HCT116 (cell line): Measurements from ENCODE around the gene DOK7. TPM values are rescaled to one million over a fixed set of nuclear protein-coding genes. Genes with fewer than 3 reads are reported as not detected.

Experiments
- ATAC-seq: fragments of 200-7000 bp; cut with Tn5 transposase; 2 replicates; pipeline ENCODE4 v1.9.1; 2020; ENCODE audit warnings: mild to moderate bottlenecking, moderate library complexity
- BruUV-seq: library from RNA; stranded (reverse); fragments of 400-500 nt; replicated peaks from 2 replicates; lab custom pipeline; 2021; lab: Mats Ljungman, UMichigan
- CTCF ChIA-PET: fragments of 300-600 bp; sonication (Branson Sonifier 250); formaldehyde crosslinking; loops from one replicate; lab custom pipeline; 2021; ENCODE audit warnings: antibody characterized with exemption; lab: Charles Lee
- POLR2A ChIA-PET: fragments of 300-600, 350-600 bp; sonication (Branson Sonifier 250); formaldehyde crosslinking; loops from one replicate; lab custom pipeline; 2021; ENCODE audit warnings: antibody characterized with exemption; lab: Charles Lee
- RAD21 ChIA-PET, 2 experiments: fragments of 300-600 bp; sonication (Branson Sonifier 250); formaldehyde crosslinking; loops; one replicate each; lab custom pipeline; 2023; ENCODE audit warnings: low total read pairs in 2 of 2; ENCODE audit not compliant: uncharacterized antibody in 2 of 2, unreplicated experiment in 2 of 2, low non-redundant PET in 1 of 2; lab: Charles Lee
- DNase-seq: peaks from one replicate; pipeline ENCODE4 v3.0.0-alpha.2; 2010; ENCODE audit warnings: low read depth, low spot score
- H2AFZ ChIP-seq: fragments of 200-600 bp; shearing (Covaris generic), sonication (generic); 2 replicates; pipeline ENCODE4 v1.6.1; 2017; ENCODE audit warnings: low read depth, mixed run types, mixed read lengths, antibody characterized with exemption, low read length; ENCODE audit not compliant: poor library complexity, severe bottlenecking
- H3K27ac ChIP-seq: 2 replicates; pipeline ENCODE4 v1.5.1; 2012; ENCODE audit warnings: low read depth, low read length
- H3K27me3 ChIP-seq: fragments of 200-600 bp; sonication (generic); 2 replicates; pipeline ENCODE4 v1.6.1; 2016; ENCODE audit warnings: mixed run types, low read length, mixed read lengths; ENCODE audit not compliant: insufficient read depth
- H3K36me3 ChIP-seq, 2 experiments: fragments of 200-500 bp in 1 of 2; fragments of 200-600 bp in 1 of 2; sonication (Bioruptor generic) in 1 of 2; sonication (generic) in 1 of 2; 2 replicates each; pipeline versions ENCODE4 v1.5.1 to v1.6.1; 2014 to 2016; ENCODE audit warnings: low read length in 2 of 2, inconsistent platforms in 1 of 2, mixed read lengths in 1 of 2, mixed run types in 1 of 2; ENCODE audit not compliant: insufficient read depth in 2 of 2, control insufficient read depth in 1 of 2
- H3K4me1 ChIP-seq, 2 experiments: fragments of 200-600 bp in 1 of 2; sonication (generic) in 1 of 2; 2 replicates each; pipeline versions ENCODE4 v1.5.1 to v1.6.1; 2012 to 2017; ENCODE audit warnings: low read length in 2 of 2, inconsistent platforms in 1 of 2, mild to moderate bottlenecking in 1 of 2, mixed read lengths in 1 of 2, mixed run types in 1 of 2, moderate library complexity in 1 of 2; ENCODE audit not compliant: insufficient read depth in 2 of 2, control insufficient read depth in 1 of 2
- H3K4me2 ChIP-seq: fragments of 200-600 bp; sonication (generic); 2 replicates; pipeline ENCODE4 v1.6.1; 2017; ENCODE audit warnings: mixed run types, low read length, mixed read lengths
- H3K4me3 ChIP-seq, 2 experiments: fragments of 200-600 bp in 1 of 2; sonication (generic) in 1 of 2; replicated peaks in 1 of 2; 2 replicates each; pipeline ENCODE4 v1.5.1; 2011 to 2016; ENCODE audit warnings: low read length in 2 of 2, control low read depth in 1 of 2, low read depth in 1 of 2, mild to moderate bottlenecking in 1 of 2, mixed read lengths in 1 of 2, mixed run types in 1 of 2
- H3K79me2 ChIP-seq: fragments of 200-600 bp; sonication (generic); 2 replicates; pipeline ENCODE4 v1.6.1; 2017; ENCODE audit warnings: mild to moderate bottlenecking, mixed run types, low read length, moderate library complexity, mixed read lengths; ENCODE audit not compliant: insufficient read depth
- H3K9ac ChIP-seq: fragments of 200-600 bp; sonication (generic); 2 replicates; pipeline ENCODE4 v1.6.1; 2016; ENCODE audit warnings: low read length, mixed read lengths
- H3K9me2 ChIP-seq: fragments of 200-600 bp; sonication (generic), shearing (Covaris generic); 2 replicates; pipeline ENCODE4 v1.6.1; 2017; ENCODE audit warnings: mixed run types, mild to moderate bottlenecking, moderate library complexity; ENCODE audit not compliant: insufficient read depth
- H3K9me3 ChIP-seq, 2 experiments: fragments of 200-500 bp in 1 of 2; fragments of 200-600 bp in 1 of 2; sonication (Bioruptor generic) in 1 of 2; sonication (generic) in 1 of 2; 2 replicates each; pipeline ENCODE4 v1.6.1; 2014 to 2017; ENCODE audit warnings: low read length in 2 of 2, mixed read lengths in 2 of 2, inconsistent platforms in 1 of 2, low read depth in 1 of 2, mild to moderate bottlenecking in 1 of 2, mixed run types in 1 of 2, moderate library complexity in 1 of 2; ENCODE audit not compliant: control insufficient read depth in 1 of 2, insufficient read depth in 1 of 2
- H4K20me1 ChIP-seq: fragments of 200-600 bp; sonication (generic), shearing (Covaris generic); 2 replicates; pipeline ENCODE4 v1.6.1; 2017; ENCODE audit warnings: mixed run types, mild to moderate bottlenecking, moderate library complexity; ENCODE audit not compliant: insufficient read depth
- ATF3 ChIP-seq: IDR thresholded peaks from 2 replicates; pipeline ENCODE4 v1.6.1; 2012
- CTCF ChIP-seq, 3 experiments: fragments of 200-600 bp in 1 of 3; sonication (generic) in 1 of 3; IDR thresholded peaks in 2 of 3; conservative IDR thresholded peaks in 1 of 3; 2 replicates each; pipeline ENCODE4 v1.5.1; 2012 to 2017; ENCODE audit warnings: low read depth in 2 of 3, low read length in 2 of 3, antibody characterized with exemption in 1 of 3, borderline replicate concordance in 1 of 3, control low read depth in 1 of 3, mild to moderate bottlenecking in 1 of 3, mixed read lengths in 1 of 3, mixed run types in 1 of 3, moderate library complexity in 1 of 3; ENCODE audit not compliant: insufficient read depth in 1 of 3
- EGR1 ChIP-seq: IDR thresholded peaks from 2 replicates; pipeline ENCODE4 v1.6.1; 2012; ENCODE audit warnings: low read depth
- EZH2phosphoT487 ChIP-seq: fragments of 200-600 bp; IDR thresholded peaks from 2 replicates; pipeline ENCODE4 v1.6.1; 2018; ENCODE audit warnings: antibody characterized with exemption, borderline replicate concordance
- MAX ChIP-seq: IDR thresholded peaks from 2 replicates; pipeline ENCODE4 v1.6.1; 2012
- POLR2AphosphoS5 ChIP-seq: IDR thresholded peaks from 2 replicates; pipeline ENCODE4 v1.6.1; 2011; ENCODE audit warnings: mild to moderate bottlenecking, low read depth, low read length, moderate library complexity
- SRF ChIP-seq: IDR thresholded peaks from 2 replicates; pipeline ENCODE4 v1.6.1; 2012; ENCODE audit warnings: low read depth
- ZFX ChIP-seq: fragments of 450-650 bp; IDR thresholded peaks from 2 replicates; pipeline ENCODE4 v1.6.1; 2017
- intact Hi-C: fragments of 100-400 bp; cut with micrococcal nuclease; formaldehyde crosslinking; loops from 2 replicates; pipeline ENCODE4 v1.10.0; 2022
- total RNA-seq: library from RNA; stranded (reverse); gene quantifications from one replicate; pipeline ENCODE4 v1.2.1, GENCODE V29; 2021; ENCODE audit not compliant: unreplicated experiment

The DOK7 gene
- total RNA-seq, 1 experiment from 2014 or later, result 2.4 TPM

GRCh38 chr4:3512719-3513118 lies 49.6 kb downstream of the DOK7 start:
- Histone ChIP-seq H3K9ac (no peak overlapping the region), H4K20me1 (no peaks in the 10 kb centered on the region), H3K4me3 (no peak overlapping the region), H3K27ac (no peak overlapping the region), H3K4me1 (no peaks in the 10 kb centered on the region)
- ATAC-seq, result no peak
- RAD21 ChIA-PET, result interaction anchor here in 1 of 2 experiments (0.6 kb wide), 1 partner anchor 41 kb away, joined by 7 read pairs; no protein-coding TSS in a partner anchor
- no peak for TF ChIP-seq POLR2AphosphoS5
- TF ChIP-seq ZFX, result no peak
- no peak for TF ChIP-seq CTCF (IDR thresholded peaks at IDR 0.05 in 2 of 3, conservative IDR thresholded peaks at IDR 0.05 in 1 of 3; ENCODE audit: borderline replicate concordance in 1 of 3, insufficient read depth in 1 of 3, low read depth in 2 of 3, low read length in 2 of 3)
- no peak for TF ChIP-seq MAX
- no peak for TF ChIP-seq ATF3
- TF ChIP-seq, all 23 proteins: peak for 0
- peaks cover 23 to 55% of the 10 kb centered on the region in 2 experiments for H3K36me3 ChIP-seq
- no peaks in the 10 kb centered on the region for H3K9me2 ChIP-seq
- no TSS peak for BruUV-seq
- no peaks in the 10 kb centered on the region for H3K9me3 ChIP-seq
- intact Hi-C loops, result no loop called here
- no peak for DNase-seq
- H3K79me2 ChIP-seq, result peaks cover 15% of the 10 kb centered on the region; the same call in 1 of the 2 replicates
- no peak overlapping the region for H2AFZ ChIP-seq
- CTCF ChIA-PET, result interaction anchor here (1.9 kb wide), 1 partner anchor 368 kb away, joined by 4 read pairs; no protein-coding TSS in a partner anchor
- POLR2A ChIA-PET, result no interaction called here
- H3K4me2 ChIP-seq, result no peak overlapping the region
- no peaks in the 10 kb centered on the region for H3K27me3 ChIP-seq

GRCh38 chr4:3513807-3514206 lies 50.7 kb downstream of the DOK7 start:
- H3K27ac ChIP-seq, result no peak overlapping the region
- CTCF ChIA-PET, result interaction anchor here (1.9 kb wide), 1 partner anchor 367 kb away, joined by 4 read pairs; no protein-coding TSS in a partner anchor

More at GRCh38 chr4:3513807-3514206, 50.7 kb downstream of the DOK7 start:
- Histone ChIP-seq H3K36me3 (peaks cover 19 to 50% of the 10 kb centered on the region in 2 experiments), H3K27me3 (no peaks in the 10 kb centered on the region), H3K4me2 (no peak overlapping the region), H3K4me1 (no peaks in the 10 kb centered on the region), H3K9me3 (no peaks in the 10 kb centered on the region), H3K4me3 (no peak overlapping the region), H3K9me2 (no peaks in the 10 kb centered on the region), H3K79me2 (peaks cover 10% of the 10 kb centered on the region; the same call in 1 of the 2 replicates), H4K20me1 (no peaks in the 10 kb centered on the region), H3K9ac (no peak overlapping the region), H2AFZ (no peak overlapping the region)
- POLR2A ChIA-PET, result no interaction called here
- BruUV-seq, result no TSS peak
- ATAC-seq, result no peak
- no peak for DNase-seq
- intact Hi-C loops, result no loop called here
- TF ChIP-seq EGR1, result no peak
- TF ChIP-seq SRF, result no peak
- no peak for TF ChIP-seq EZH2phosphoT487
- TF ChIP-seq ATF3, result no peak
- RAD21 ChIA-PET, result no interaction called here
